ENCODE data around the gene IPO5. TPM values are rescaled to one million over a fixed set of nuclear protein-coding genes. Genes with fewer than 3 reads are reported as not detected.

Gene IPO5
- total RNA-seq, 1 donor from 2014 or later: 154 TPM

DNA sequence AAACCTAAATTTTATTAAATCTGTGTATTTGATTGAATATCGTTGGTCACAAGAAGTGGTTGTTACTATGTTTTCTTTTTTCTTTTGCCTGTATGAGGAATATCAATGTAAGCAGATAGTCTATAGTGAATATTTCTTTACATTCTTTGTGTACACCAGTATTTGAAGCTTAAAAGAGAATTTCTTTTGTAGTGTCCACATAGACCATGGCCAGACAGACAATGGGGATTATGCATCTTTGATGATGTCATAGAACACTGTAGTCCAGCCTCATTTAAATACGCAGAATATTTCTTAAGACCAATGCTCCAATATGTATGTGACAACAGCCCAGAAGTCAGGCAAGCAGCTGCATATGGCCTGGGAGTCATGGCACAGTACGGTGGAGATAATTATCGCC, 64.8 kb downstream of the IPO5 start:
- no peak overlapping the region for H3K4me2 ChIP-seq (ENCODE audit: low read length)
- H3K9ac ChIP-seq (ENCODE audit: low read length): no peak overlapping the region
- FAIRE-seq (no peak), DNase-seq (ENCODE audit: low read depth) (no peak)
- peaks cover 55% of the 10 kb centered on the region for H3K36me3 ChIP-seq (ENCODE audit: insufficient read depth, low read length)
- Mint-ChIP-seq H3K9me3 (ENCODE audit: unreplicated experiment) (no peaks in the 10 kb centered on the region), H3K27me3 (ENCODE audit: low read depth, unreplicated experiment) (no peaks in the 10 kb centered on the region), H3K36me3 (ENCODE audit: low read depth, unreplicated experiment) (peaks cover 31% of the 10 kb centered on the region), H3K4me1 (ENCODE audit: low read depth, unreplicated experiment) (peaks cover 25% of the 10 kb centered on the region), H3K27ac (ENCODE audit: unreplicated experiment) (no peak overlapping the region), H3K4me3 (ENCODE audit: unreplicated experiment) (no peak overlapping the region)
- no peak overlapping the region for H2AFZ ChIP-seq (ENCODE audit: low read depth, low read length)
- no peaks in the 10 kb centered on the region for H4K20me1 ChIP-seq (ENCODE audit: insufficient read depth, low read length)
- H3K9me3 ChIP-seq (ENCODE audit: insufficient read depth, low read depth, low read length): no peaks in the 10 kb centered on the region
- H3K79me2 ChIP-seq (ENCODE audit: insufficient read depth, low read length): no peaks in the 10 kb centered on the region
- H3K4me3 ChIP-seq (ENCODE audit: insufficient read depth, low read depth, low read length): no peak overlapping the region
- H3K4me1 ChIP-seq (ENCODE audit: insufficient read depth, low read length): peaks cover 26% of the 10 kb centered on the region
- TF ChIP-seq, protein P1, sequence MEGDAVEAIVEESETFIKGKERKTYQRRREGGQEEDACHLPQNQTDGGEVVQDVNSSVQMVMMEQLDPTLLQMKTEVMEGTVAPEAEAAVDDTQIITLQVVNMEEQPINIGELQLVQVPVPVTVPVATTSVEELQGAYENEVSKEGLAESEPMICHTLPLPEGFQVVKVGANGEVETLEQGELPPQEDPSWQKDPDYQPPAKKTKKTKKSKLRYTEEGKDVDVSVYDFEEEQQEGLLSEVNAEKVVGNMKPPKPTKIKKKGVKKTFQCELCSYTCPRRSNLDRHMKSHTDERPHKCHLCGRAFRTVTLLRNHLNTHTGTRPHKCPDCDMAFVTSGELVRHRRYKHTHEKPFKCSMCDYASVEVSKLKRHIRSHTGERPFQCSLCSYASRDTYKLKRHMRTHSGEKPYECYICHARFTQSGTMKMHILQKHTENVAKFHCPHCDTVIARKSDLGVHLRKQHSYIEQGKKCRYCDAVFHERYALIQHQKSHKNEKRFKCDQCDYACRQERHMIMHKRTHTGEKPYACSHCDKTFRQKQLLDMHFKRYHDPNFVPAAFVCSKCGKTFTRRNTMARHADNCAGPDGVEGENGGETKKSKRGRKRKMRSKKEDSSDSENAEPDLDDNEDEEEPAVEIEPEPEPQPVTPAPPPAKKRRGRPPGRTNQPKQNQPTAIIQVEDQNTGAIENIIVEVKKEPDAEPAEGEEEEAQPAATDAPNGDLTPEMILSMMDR (IDR thresholded peaks at IDR 0.05; ENCODE audit: insufficient read depth, low read depth, low read length): no peak
- no peak for TF ChIP-seq EZH2 (IDR thresholded peaks at IDR 0.05; ENCODE audit: insufficient read depth, low read length)
- no peaks in the 10 kb centered on the region for H3K27me3 ChIP-seq (ENCODE audit: insufficient read depth, low read length)
- H3K27ac ChIP-seq (ENCODE audit: low read depth, low read length): no peak overlapping the region

DNA sequence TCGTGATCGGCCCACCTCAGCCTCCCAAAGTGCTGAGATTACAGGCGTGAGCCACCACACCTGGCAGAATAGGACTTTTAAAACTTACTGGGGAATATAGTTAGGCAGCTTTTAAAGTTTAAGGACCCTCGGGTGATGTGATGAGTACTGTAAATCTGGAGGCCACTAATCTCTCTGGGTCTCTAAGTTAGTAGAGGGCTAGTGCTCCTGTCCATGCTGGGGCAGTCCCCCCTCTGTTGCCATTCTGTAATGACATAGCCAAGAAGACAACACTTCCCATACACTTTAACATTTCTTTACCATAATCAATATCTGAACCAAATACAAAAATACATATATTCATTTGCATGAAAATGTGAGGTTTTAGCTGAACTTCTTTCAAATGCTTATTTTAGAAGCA, 65.7 kb downstream of the IPO5 start:
- Histone ChIP-seq H3K4me3 (ENCODE audit: insufficient read depth, low read depth, low read length) (no peak overlapping the region), H3K27me3 (ENCODE audit: insufficient read depth, low read length) (no peaks in the 10 kb centered on the region), H3K9ac (ENCODE audit: low read length) (no peak overlapping the region), H3K9me3 (ENCODE audit: insufficient read depth, low read depth, low read length) (no peaks in the 10 kb centered on the region), H3K27ac (ENCODE audit: low read depth, low read length) (no peak overlapping the region), H3K79me2 (ENCODE audit: insufficient read depth, low read length) (no peaks in the 10 kb centered on the region), H3K4me2 (ENCODE audit: low read length) (no peak overlapping the region), H4K20me1 (ENCODE audit: insufficient read depth, low read length) (no peaks in the 10 kb centered on the region), H2AFZ (ENCODE audit: low read depth, low read length) (no peak overlapping the region), H3K4me1 (ENCODE audit: insufficient read depth, low read length) (peaks cover 24% of the 10 kb centered on the region), H3K36me3 (ENCODE audit: insufficient read depth, low read length) (peaks cover 56% of the 10 kb centered on the region)
- Mint-ChIP-seq H3K27me3 (ENCODE audit: low read depth, unreplicated experiment) (no peaks in the 10 kb centered on the region), H3K36me3 (ENCODE audit: low read depth, unreplicated experiment) (peaks cover 27% of the 10 kb centered on the region), H3K27ac (ENCODE audit: unreplicated experiment) (no peak overlapping the region), H3K4me3 (ENCODE audit: unreplicated experiment) (no peak overlapping the region), H3K4me1 (ENCODE audit: low read depth, unreplicated experiment) (peaks cover 23% of the 10 kb centered on the region), H3K9me3 (ENCODE audit: unreplicated experiment) (no peaks in the 10 kb centered on the region)
- FAIRE-seq (no peak), DNase-seq (ENCODE audit: low read depth) (no peak)
- TF ChIP-seq EZH2 (IDR thresholded peaks at IDR 0.05; ENCODE audit: insufficient read depth, low read length): no peak
- TF ChIP-seq, protein P1 (IDR thresholded peaks at IDR 0.05; ENCODE audit: insufficient read depth, low read depth, low read length): no peak

DNA sequence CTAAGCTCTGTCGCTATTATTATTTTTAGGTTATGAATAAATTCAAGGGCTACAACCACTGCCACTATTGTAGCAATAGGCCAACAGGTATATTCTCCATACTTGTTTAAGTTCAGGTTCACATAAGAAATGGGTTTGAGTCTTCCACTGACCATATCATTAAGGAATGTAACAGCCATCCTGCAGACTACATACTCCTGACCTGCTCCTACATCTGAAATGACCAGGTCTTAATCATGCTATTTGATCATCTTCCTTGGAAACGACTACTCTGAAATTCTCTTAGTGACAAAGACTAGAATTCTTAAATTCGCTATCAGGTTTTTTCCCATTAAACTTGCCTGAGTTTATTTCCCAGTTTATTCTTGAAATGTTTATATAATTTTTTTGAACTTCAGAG, 66.8 kb downstream of the IPO5 start:
- DNase-seq (ENCODE audit: low read depth) (no peak), FAIRE-seq (peak; percentile 29)
- peaks cover 18% of the 10 kb centered on the region for H3K4me1 Mint-ChIP-seq (ENCODE audit: low read depth, unreplicated experiment)
- H3K4me2 ChIP-seq (ENCODE audit: low read length): no peak overlapping the region
- H4K20me1 ChIP-seq (ENCODE audit: insufficient read depth, low read length): no peaks in the 10 kb centered on the region
- no peaks in the 10 kb centered on the region for H3K27me3 ChIP-seq (ENCODE audit: insufficient read depth, low read length)
- peak overlapping the region; percentile 78 for H3K27ac Mint-ChIP-seq (ENCODE audit: unreplicated experiment)
- H3K27ac ChIP-seq (ENCODE audit: low read depth, low read length): no peak overlapping the region
- H2AFZ ChIP-seq (ENCODE audit: low read depth, low read length): no peak overlapping the region
- H3K36me3 ChIP-seq (ENCODE audit: insufficient read depth, low read length): peaks cover 55% of the 10 kb centered on the region
- no peaks in the 10 kb centered on the region for H3K9me3 Mint-ChIP-seq (ENCODE audit: unreplicated experiment)
- no peak overlapping the region for H3K4me3 Mint-ChIP-seq (ENCODE audit: unreplicated experiment)
- no peak for TF ChIP-seq EZH2 (IDR thresholded peaks at IDR 0.05; ENCODE audit: insufficient read depth, low read length)
- TF ChIP-seq, protein P1 (IDR thresholded peaks at IDR 0.05; ENCODE audit: insufficient read depth, low read depth, low read length): no peak
- H3K4me3 ChIP-seq (ENCODE audit: insufficient read depth, low read depth, low read length): no peak overlapping the region
- no peak overlapping the region for H3K9ac ChIP-seq (ENCODE audit: low read length)
- H3K36me3 Mint-ChIP-seq (ENCODE audit: low read depth, unreplicated experiment): peaks cover 25% of the 10 kb centered on the region
- H3K4me1 ChIP-seq (ENCODE audit: insufficient read depth, low read length): peaks cover 15% of the 10 kb centered on the region
- no peaks in the 10 kb centered on the region for H3K27me3 Mint-ChIP-seq (ENCODE audit: low read depth, unreplicated experiment)
- no peaks in the 10 kb centered on the region for H3K9me3 ChIP-seq (ENCODE audit: insufficient read depth, low read depth, low read length)
- no peaks in the 10 kb centered on the region for H3K79me2 ChIP-seq (ENCODE audit: insufficient read depth, low read length)

Measured in astrocyte (in vitro differentiated cells and primary cell).